HCT116 (cell line): Measurements from ENCODE around the gene AOPEP. TPM values are rescaled to one million over a fixed set of nuclear protein-coding genes. Genes with fewer than 3 reads are reported as not detected.

Source experiments
- ATAC-seq: fragments of 200-7000 bp; cut with Tn5 transposase; 2 replicates; pipeline ENCODE4 v1.9.1; 2020; ENCODE audit warnings: mild to moderate bottlenecking, moderate library complexity
- BruUV-seq: library from RNA; stranded (reverse); fragments of 400-500 nt; replicated peaks from 2 replicates; lab custom pipeline; 2021; lab: Mats Ljungman, UMichigan
- CTCF ChIA-PET: fragments of 300-600 bp; sonication (Branson Sonifier 250); formaldehyde crosslinking; loops from one replicate; lab custom pipeline; 2021; ENCODE audit warnings: antibody characterized with exemption; lab: Charles Lee
- POLR2A ChIA-PET: fragments of 300-600, 350-600 bp; sonication (Branson Sonifier 250); formaldehyde crosslinking; loops from one replicate; lab custom pipeline; 2021; ENCODE audit warnings: antibody characterized with exemption; lab: Charles Lee
- RAD21 ChIA-PET, 2 experiments: fragments of 300-600 bp; sonication (Branson Sonifier 250); formaldehyde crosslinking; loops; one replicate each; lab custom pipeline; 2023; ENCODE audit warnings: low total read pairs in 2 of 2; ENCODE audit not compliant: uncharacterized antibody in 2 of 2, unreplicated experiment in 2 of 2, low non-redundant PET in 1 of 2; lab: Charles Lee
- DNase-seq: peaks from one replicate; pipeline ENCODE4 v3.0.0-alpha.2; 2010; ENCODE audit warnings: low read depth, low spot score
- H2AFZ ChIP-seq: fragments of 200-600 bp; shearing (Covaris generic), sonication (generic); 2 replicates; pipeline ENCODE4 v1.6.1; 2017; ENCODE audit warnings: low read depth, mixed run types, mixed read lengths, antibody characterized with exemption, low read length; ENCODE audit not compliant: poor library complexity, severe bottlenecking
- H3K27ac ChIP-seq: 2 replicates; pipeline ENCODE4 v1.5.1; 2012; ENCODE audit warnings: low read depth, low read length
- H3K27me3 ChIP-seq: fragments of 200-600 bp; sonication (generic); 2 replicates; pipeline ENCODE4 v1.6.1; 2016; ENCODE audit warnings: mixed run types, low read length, mixed read lengths; ENCODE audit not compliant: insufficient read depth
- H3K36me3 ChIP-seq, 2 experiments: fragments of 200-500 bp in 1 of 2; fragments of 200-600 bp in 1 of 2; sonication (Bioruptor generic) in 1 of 2; sonication (generic) in 1 of 2; 2 replicates each; pipeline versions ENCODE4 v1.5.1 to v1.6.1; 2014 to 2016; ENCODE audit warnings: low read length in 2 of 2, inconsistent platforms in 1 of 2, mixed read lengths in 1 of 2, mixed run types in 1 of 2; ENCODE audit not compliant: insufficient read depth in 2 of 2, control insufficient read depth in 1 of 2
- H3K4me1 ChIP-seq, 2 experiments: fragments of 200-600 bp in 1 of 2; sonication (generic) in 1 of 2; 2 replicates each; pipeline versions ENCODE4 v1.5.1 to v1.6.1; 2012 to 2017; ENCODE audit warnings: low read length in 2 of 2, inconsistent platforms in 1 of 2, mild to moderate bottlenecking in 1 of 2, mixed read lengths in 1 of 2, mixed run types in 1 of 2, moderate library complexity in 1 of 2; ENCODE audit not compliant: insufficient read depth in 2 of 2, control insufficient read depth in 1 of 2
- H3K4me2 ChIP-seq: fragments of 200-600 bp; sonication (generic); 2 replicates; pipeline ENCODE4 v1.6.1; 2017; ENCODE audit warnings: mixed run types, low read length, mixed read lengths
- H3K4me3 ChIP-seq, 2 experiments: fragments of 200-600 bp in 1 of 2; sonication (generic) in 1 of 2; replicated peaks in 1 of 2; 2 replicates each; pipeline ENCODE4 v1.5.1; 2011 to 2016; ENCODE audit warnings: low read length in 2 of 2, control low read depth in 1 of 2, low read depth in 1 of 2, mild to moderate bottlenecking in 1 of 2, mixed read lengths in 1 of 2, mixed run types in 1 of 2
- H3K79me2 ChIP-seq: fragments of 200-600 bp; sonication (generic); 2 replicates; pipeline ENCODE4 v1.6.1; 2017; ENCODE audit warnings: mild to moderate bottlenecking, mixed run types, low read length, moderate library complexity, mixed read lengths; ENCODE audit not compliant: insufficient read depth
- H3K9ac ChIP-seq: fragments of 200-600 bp; sonication (generic); 2 replicates; pipeline ENCODE4 v1.6.1; 2016; ENCODE audit warnings: low read length, mixed read lengths
- H3K9me2 ChIP-seq: fragments of 200-600 bp; sonication (generic), shearing (Covaris generic); 2 replicates; pipeline ENCODE4 v1.6.1; 2017; ENCODE audit warnings: mixed run types, mild to moderate bottlenecking, moderate library complexity; ENCODE audit not compliant: insufficient read depth
- H3K9me3 ChIP-seq, 2 experiments: fragments of 200-500 bp in 1 of 2; fragments of 200-600 bp in 1 of 2; sonication (Bioruptor generic) in 1 of 2; sonication (generic) in 1 of 2; 2 replicates each; pipeline ENCODE4 v1.6.1; 2014 to 2017; ENCODE audit warnings: low read length in 2 of 2, mixed read lengths in 2 of 2, inconsistent platforms in 1 of 2, low read depth in 1 of 2, mild to moderate bottlenecking in 1 of 2, mixed run types in 1 of 2, moderate library complexity in 1 of 2; ENCODE audit not compliant: control insufficient read depth in 1 of 2, insufficient read depth in 1 of 2
- H4K20me1 ChIP-seq: fragments of 200-600 bp; sonication (generic), shearing (Covaris generic); 2 replicates; pipeline ENCODE4 v1.6.1; 2017; ENCODE audit warnings: mixed run types, mild to moderate bottlenecking, moderate library complexity; ENCODE audit not compliant: insufficient read depth
- ATF3 ChIP-seq: IDR thresholded peaks from 2 replicates; pipeline ENCODE4 v1.6.1; 2012
- EGR1 ChIP-seq: IDR thresholded peaks from 2 replicates; pipeline ENCODE4 v1.6.1; 2012; ENCODE audit warnings: low read depth
- ELF1 ChIP-seq: IDR thresholded peaks from 2 replicates; pipeline ENCODE4 v1.6.1; 2012; ENCODE audit warnings: low read depth, borderline replicate concordance
- FOSL1 ChIP-seq: IDR thresholded peaks from 2 replicates; pipeline ENCODE4 v1.6.1; 2012; ENCODE audit warnings: low read depth
- JUND ChIP-seq: IDR thresholded peaks from 2 replicates; pipeline ENCODE4 v1.6.1; 2012
- POLR2AphosphoS5 ChIP-seq: IDR thresholded peaks from 2 replicates; pipeline ENCODE4 v1.6.1; 2011; ENCODE audit warnings: mild to moderate bottlenecking, low read depth, low read length, moderate library complexity
- TCF7L2 ChIP-seq: IDR thresholded peaks from 2 replicates; pipeline ENCODE4 v1.7.0; 2011; ENCODE audit warnings: borderline replicate concordance, inconsistent platforms; ENCODE audit not compliant: insufficient read depth, insufficient read length; ENCODE audit errors: extremely low read depth
- YY1 ChIP-seq: IDR thresholded peaks from 2 replicates; pipeline ENCODE4 v1.6.1; 2011; ENCODE audit warnings: low read length, low read depth, moderate library complexity, mild to moderate bottlenecking; ENCODE audit not compliant: insufficient replicate concordance; ENCODE audit errors: extremely low read depth
- ZFX ChIP-seq: fragments of 450-650 bp; IDR thresholded peaks from 2 replicates; pipeline ENCODE4 v1.6.1; 2017
- intact Hi-C: fragments of 100-400 bp; cut with micrococcal nuclease; formaldehyde crosslinking; loops from 2 replicates; pipeline ENCODE4 v1.10.0; 2022
- total RNA-seq: library from RNA; stranded (reverse); gene quantifications from one replicate; pipeline ENCODE4 v1.2.1, GENCODE V29; 2021; ENCODE audit not compliant: unreplicated experiment

Gene AOPEP
- total RNA-seq, 1 experiment from 2014 or later, result 15.1 TPM

- TF ChIP-seq YY1 (no peak), JUND (no peak), FOSL1 (no peak), POLR2AphosphoS5 (no peak), ZFX (no peak), TCF7L2 (no peak), ATF3 (no peak), EGR1 (no peak), ELF1 (no peak)
- Histone ChIP-seq H3K36me3 (no peaks in the 10 kb centered on the region), H4K20me1 (no peaks in the 10 kb centered on the region), H3K27ac (no peak overlapping the region), H3K4me1 (peaks cover 0 to 4% of the 10 kb centered on the region in 2 experiments; a peak in 1 of 4 replicates), H3K9me3 (no peaks in the 10 kb centered on the region), H3K4me2 (no peak overlapping the region), H3K4me3 (no peak overlapping the region), H3K27me3 (no peaks in the 10 kb centered on the region), H2AFZ (no peak overlapping the region), H3K9me2 (no peaks in the 10 kb centered on the region), H3K79me2 (no peaks in the 10 kb centered on the region), H3K9ac (no peak overlapping the region)
- DNase-seq (no peak), ATAC-seq (no peak)
- intact Hi-C loops, result no loop called here
- BruUV-seq, result no TSS peak
- ChIA-PET CTCF (no interaction called here), RAD21 (no interaction called here), POLR2A (no interaction called here)
These were observed 134.4 kb downstream of the AOPEP start for GRCh38 chr9:94860678-94861588.
